Lung (tissue), 12 donors: Measurements from ENCODE around the gene AKT1S1. TPM values are rescaled to one million over a fixed set of nuclear protein-coding genes. Genes with fewer than 3 reads are reported as not detected.

ENCODE experiments used
- ATAC-seq: fragments of 200-7000 bp; cut with Tn5 transposase; one replicate; pipeline ENCODE4 v1.9.1; 2020; ENCODE audit warnings: moderate number of reproducible peaks; ENCODE audit not compliant: insufficient read depth, low FRiP score
- DNase-seq, 3 donors: peaks; one replicate each; pipeline ENCODE4 v3.0.0-alpha.2; 2013 to 2017
- H3K27ac ChIP-seq, 2 donors: one replicate each; pipeline ENCODE4 v1.5.1; 2013; ENCODE audit warnings: mild to moderate bottlenecking in 2 of 2, moderate library complexity in 2 of 2, control low read depth in 1 of 2, inconsistent platforms in 1 of 2, low read depth in 1 of 2, low read length in 1 of 2
- H3K27me3 ChIP-seq, 3 donors: one replicate each; pipeline ENCODE4 v1.5.1; 2013; ENCODE audit warnings: low read length in 2 of 3; ENCODE audit not compliant: control insufficient read depth in 3 of 3, insufficient read depth in 3 of 3
- H3K36me3 ChIP-seq, 4 donors: one replicate each; pipeline ENCODE4 v1.5.1; 2013; ENCODE audit warnings: low read length in 4 of 4, mild to moderate bottlenecking in 1 of 4, moderate library complexity in 1 of 4; ENCODE audit not compliant: control insufficient read depth in 4 of 4, insufficient read depth in 4 of 4
- H3K4me1 ChIP-seq, 5 donors: one replicate each; pipeline ENCODE4 v1.5.1; 2013; ENCODE audit warnings: low read length in 5 of 5, mild to moderate bottlenecking in 2 of 5, moderate library complexity in 1 of 5; ENCODE audit not compliant: control insufficient read depth in 5 of 5, insufficient read depth in 5 of 5
- H3K4me3 ChIP-seq: one replicate; pipeline ENCODE4 v1.5.1; 2013; ENCODE audit warnings: mild to moderate bottlenecking, control low read depth, moderate library complexity
- H3K9ac ChIP-seq, 2 donors: one replicate each; pipeline ENCODE4 v1.5.1; 2013; ENCODE audit warnings: low read length in 2 of 2, control low read depth in 1 of 2; ENCODE audit not compliant: insufficient read depth in 1 of 2
- H3K9me3 ChIP-seq, 4 donors: one replicate each; pipeline ENCODE4 v1.5.1; 2013; ENCODE audit warnings: low read length in 3 of 4, mild to moderate bottlenecking in 1 of 4, moderate library complexity in 1 of 4; ENCODE audit not compliant: control insufficient read depth in 4 of 4, insufficient read depth in 3 of 4
- CTCF ChIP-seq: IDR thresholded peaks from 2 replicates; pipeline ENCODE4 v1.5.1; 2012; ENCODE audit warnings: mild to moderate bottlenecking; ENCODE audit errors: control extremely low read depth, extremely low read depth
- WGBS, 2 donors: extraction: QIAGEN DNeasy Blood & Tissue Kit; methylation state at CpG; one replicate each; pipeline ENCODE4 v1.1.7; 2013; 5-methylcytosine and 5-hydroxymethylcytosine counted together
- polyA plus RNA-seq, 2 donors: library from polyadenylated mRNA; stranded (reverse); fragments of 200-250 nt; gene quantifications; one replicate each; pipeline ENCODE4 v1.2.1, GENCODE V29; 2013
- total RNA-seq, 2 donors: library from RNA; depleted of rRNA in 1 of 2; stranded (reverse); fragments of >200 nt in 1 of 2; gene quantifications; one replicate each; pipeline ENCODE4 v1.2.1, GENCODE V29; 2014 to 2021
- donor health status: control.
- donor health status: control.
- donor health status: Bipolar disorder and iron deficiency.
- donor health status: healthy.
- donor health status: DM: yes; HTN: yes; CAD: no.

Gene AKT1S1
- total and polyA plus RNA-seq, 4 donors = 6.7 to 46.4 (median 35.9) TPM

GRCh38 chr19:49872245-49873128 lies 4.7 kb downstream of the AKT1S1 start:
- WGBS, 2 donors = 89 to 93% methylated on average over 27 of the region's 27 CpGs
- no peak overlapping the region for H3K27ac ChIP-seq
- no peak overlapping the region for H3K9ac ChIP-seq
- no peak overlapping the region for H3K4me3 ChIP-seq
- H3K9me3 ChIP-seq = no peaks in the 10 kb centered on the region
- no peak for TF ChIP-seq CTCF
- no peak for DNase-seq
- H3K27me3 ChIP-seq = no peaks in the 10 kb centered on the region
- H3K36me3 ChIP-seq = peaks cover 0 to 10% (median 6%) of the 10 kb centered on the region in 4 donors
- ATAC-seq = no peak
- H3K4me1 ChIP-seq = peaks cover 0 to 29% (median 12%) of the 10 kb centered on the region in 5 donors

GRCh38 chr19:49871349-49871985 lies 5.7 kb downstream of the AKT1S1 start:
- DNase-seq (no peak), ATAC-seq (no peak)
- Histone ChIP-seq H3K27ac (no peak overlapping the region), H3K9ac (no peak overlapping the region), H3K4me3 (no peak overlapping the region), H3K36me3 (peaks cover 0 to 10% (median 6%) of the 10 kb centered on the region in 4 donors), H3K4me1 (peaks cover 1 to 34% (median 14%) of the 10 kb centered on the region in 5 donors), H3K9me3 (no peaks in the 10 kb centered on the region), H3K27me3 (no peaks in the 10 kb centered on the region)
- WGBS, 2 donors = 93 to 94% methylated on average over 17 of the region's 17 CpGs
- no peak for TF ChIP-seq CTCF

- Histone ChIP-seq H3K27ac (peak overlapping the region; percentile 75 to 88), H3K36me3 (peaks cover 0 to 10% (median 4%) of the 10 kb centered on the region in 4 donors), H3K4me3 (peak overlapping the region; percentile 44), H3K9me3 (no peaks in the 10 kb centered on the region), H3K9ac (peak overlapping the region; percentile 61 to 62), H3K27me3 (no peaks in the 10 kb centered on the region), H3K4me1 (peaks cover 3 to 36% (median 15%) of the 10 kb centered on the region in 5 donors)
- DNase-seq (peak in 1 of 3 donors; percentile 0), ATAC-seq (no peak)
- WGBS, 2 donors = 82 to 88% methylated on average over 14 to 15 of the region's 15 CpGs
- TF ChIP-seq CTCF = no peak
Measured at GRCh38 chr19:49870309-49870901, 6.8 kb downstream of the AKT1S1 start.
